ENCODE data around the gene ZDHHC7.
A peak's percentile ranks its signal among the peaks of the same experiment; 100 is the strongest.

Gene ZDHHC7

GRCh38 chr16:85027349-85027957, 16.1 kb upstream of the ZDHHC7 start, which contains the start of gene KIAA0513 (continued):
- TF ChIP-seq PRDM10 (tag by site-specific recombination; IDR thresholded peaks at IDR 0.05) (peak; percentile 88), TSHZ1 (tag by site-specific recombination; IDR thresholded peaks at IDR 0.05; ENCODE audit: borderline replicate concordance) (0 out of 2 replicates have a peak, but pooled peaks have one; percentile 9), ZNF530 (tag by site-specific recombination; IDR thresholded peaks at IDR 0.05; ENCODE audit: low read depth) (no peak), INSM2 (tag by site-specific recombination; IDR thresholded peaks at IDR 0.05) (no peak), ZIC2 (tag by site-specific recombination; IDR thresholded peaks at IDR 0.05) (peak; percentile 14; the same call in 1 of the 2 replicates), ZNF37A (tag by site-specific recombination; IDR thresholded peaks at IDR 0.05) (no peak), WT1 (tag by site-specific recombination; IDR thresholded peaks at IDR 0.05) (peak; percentile 36; the same call in 1 of the 2 replicates), GFI1B (tag by site-specific recombination; IDR thresholded peaks at IDR 0.05) (peak; percentile 19; the same call in 1 of the 2 replicates), ZNF837 (tag by site-specific recombination; IDR thresholded peaks at IDR 0.05) (no peak), ZNF341 (tag by site-specific recombination; IDR thresholded peaks at IDR 0.05; ENCODE audit: low read depth) (peak; percentile 64), ZBTB17 (tag by site-specific recombination; IDR thresholded peaks at IDR 0.05) (no peak), ATF2 (tag by site-specific recombination; IDR thresholded peaks at IDR 0.05; ENCODE audit: low read depth) (no peak), ELK4 (IDR thresholded peaks at IDR 0.05; ENCODE audit: borderline replicate concordance, low read depth, low read length) (no peak), ZNF549 (tag by site-specific recombination; IDR thresholded peaks at IDR 0.05) (no peak), ZNF133 (tag by site-specific recombination; IDR thresholded peaks at IDR 0.05) (no peak), ZNF398 (tag by site-specific recombination; IDR thresholded peaks at IDR 0.05) (no peak; the same call in 1 of the 2 replicates), GLI4 (tag by site-specific recombination; IDR thresholded peaks at IDR 0.05) (no peak), ZNF600 (tag by site-specific recombination; IDR thresholded peaks at IDR 0.05) (no peak), GLI2 (tag by site-specific recombination; IDR thresholded peaks at IDR 0.05; ENCODE audit: borderline replicate concordance, low read depth) (no peak), ZBTB21 (tag by site-specific recombination; IDR thresholded peaks at IDR 0.05) (no peak), ZNF521 (tag by site-specific recombination; IDR thresholded peaks at IDR 0.05) (no peak), ZNF629 (tag by site-specific recombination; IDR thresholded peaks at IDR 0.05) (peak; percentile 30; the same call in 1 of the 2 replicates), ZBTB6 (tag by site-specific recombination; IDR thresholded peaks at IDR 0.05) (no peak), ZNF404 (tag by site-specific recombination; IDR thresholded peaks at IDR 0.05) (no peak), ZSCAN16 (tag by site-specific recombination; IDR thresholded peaks at IDR 0.05) (no peak)

All from HEK293 (cell line).